ENCODE data around the gene PCSK1.

GRCh38 chr5:96427824-96428223 lies 5.2 kb downstream of the PCSK1 start:
- TF ChIP-seq CTCF (IDR thresholded peaks at IDR 0.05) (no peak), POLR2A (IDR thresholded peaks at IDR 0.05) (no peak)

All from right lobe of liver (tissue), 4 donors.